ENCODE results near the gene POU2F1. TPM values are rescaled to one million over a fixed set of nuclear protein-coding genes. Genes with fewer than 3 reads are reported as not detected.
"Not testable (repeated sequence)": the region's sequence is repeated elsewhere in the genome, so short reads cannot be mapped to it uniquely, and the experiment has no call there.

The POU2F1 gene
- total RNA-seq, 4 donors from 2014 or later: 3.8 to 7.3 (median 4.8) TPM

DNA sequence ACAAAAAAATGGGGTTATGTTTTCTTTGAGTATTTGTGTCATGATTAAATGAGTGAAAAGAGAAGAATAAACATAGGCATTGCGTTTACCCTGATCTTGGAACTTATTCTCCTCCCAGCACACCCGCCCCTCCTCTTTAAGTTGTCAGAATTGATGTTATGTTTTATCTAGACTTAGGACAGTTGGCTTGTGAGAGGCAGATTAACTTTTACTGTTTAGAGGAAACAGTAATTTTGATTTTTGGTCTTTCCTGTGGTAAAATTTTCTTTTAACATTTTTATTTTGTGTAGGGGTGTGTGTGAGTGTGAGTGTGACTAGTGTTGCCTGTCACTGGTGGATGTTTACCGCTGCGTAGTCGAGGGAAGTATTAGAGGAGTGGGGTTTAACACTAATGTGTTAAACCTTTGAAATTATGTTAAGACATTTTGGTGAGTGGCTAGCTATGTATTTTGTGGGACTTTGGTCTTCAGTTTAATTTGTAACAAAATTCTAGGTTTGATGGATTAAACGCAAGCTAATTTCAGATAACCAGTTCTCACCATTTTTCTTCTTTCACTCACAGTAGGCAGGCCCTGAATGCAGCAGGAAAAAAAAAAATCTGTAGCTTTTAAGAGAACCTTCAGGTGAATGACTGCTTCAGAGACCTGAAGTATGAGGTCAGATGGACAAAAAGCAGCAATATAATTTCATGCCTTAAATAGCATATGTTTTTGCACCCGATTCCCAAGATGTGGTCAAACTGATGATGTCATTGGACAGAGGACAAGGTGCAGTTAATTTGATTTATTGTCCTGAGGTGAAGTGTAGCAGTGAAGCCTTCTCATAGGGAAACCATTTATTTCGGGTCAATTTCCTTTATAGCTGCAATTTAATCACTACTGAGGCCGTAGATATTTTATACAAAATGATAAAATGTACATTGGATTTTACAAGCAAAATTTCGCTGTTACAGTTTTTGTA, 2.7 kb downstream of the POU2F1 start:
- peak overlapping the region in 1 of 4 donors; percentile 89 for H3K4me3 ChIP-seq
- no peak for DNase-seq
- in situ Hi-C loops (cut with MboI; ENCODE audit: low sequenced_read_pairs in 4 of 4) (no loop called here), intact Hi-C loops (cut with DNase I; ENCODE audit: low total_unique reads) (loop anchor here (2.0 to 5.0 kb wide), 2 partner anchors 347 to 714 kb away; partner anchors contain the start of genes DCAF6, MPC2 and TADA1)
- no peaks in the 10 kb centered on the region for H3K9me3 ChIP-seq
- no peaks in the 10 kb centered on the region for H3K27me3 ChIP-seq
- peak overlapping the region; percentile 93 to 99 (median 98) for H3K27ac ChIP-seq
- no peak for ATAC-seq
- H3K36me3 ChIP-seq: no peaks in the 10 kb centered on the region
- H3K4me1 ChIP-seq: peaks cover 59 to 64% of the 10 kb centered on the region in 2 donors
- TF ChIP-seq, protein P1, sequence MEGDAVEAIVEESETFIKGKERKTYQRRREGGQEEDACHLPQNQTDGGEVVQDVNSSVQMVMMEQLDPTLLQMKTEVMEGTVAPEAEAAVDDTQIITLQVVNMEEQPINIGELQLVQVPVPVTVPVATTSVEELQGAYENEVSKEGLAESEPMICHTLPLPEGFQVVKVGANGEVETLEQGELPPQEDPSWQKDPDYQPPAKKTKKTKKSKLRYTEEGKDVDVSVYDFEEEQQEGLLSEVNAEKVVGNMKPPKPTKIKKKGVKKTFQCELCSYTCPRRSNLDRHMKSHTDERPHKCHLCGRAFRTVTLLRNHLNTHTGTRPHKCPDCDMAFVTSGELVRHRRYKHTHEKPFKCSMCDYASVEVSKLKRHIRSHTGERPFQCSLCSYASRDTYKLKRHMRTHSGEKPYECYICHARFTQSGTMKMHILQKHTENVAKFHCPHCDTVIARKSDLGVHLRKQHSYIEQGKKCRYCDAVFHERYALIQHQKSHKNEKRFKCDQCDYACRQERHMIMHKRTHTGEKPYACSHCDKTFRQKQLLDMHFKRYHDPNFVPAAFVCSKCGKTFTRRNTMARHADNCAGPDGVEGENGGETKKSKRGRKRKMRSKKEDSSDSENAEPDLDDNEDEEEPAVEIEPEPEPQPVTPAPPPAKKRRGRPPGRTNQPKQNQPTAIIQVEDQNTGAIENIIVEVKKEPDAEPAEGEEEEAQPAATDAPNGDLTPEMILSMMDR (IDR thresholded peaks at IDR 0.05 in 4 of 5, conservative IDR thresholded peaks at IDR 0.05 in 1 of 5): no peak
- TF ChIP-seq POLR2A (IDR thresholded peaks at IDR 0.05): no peak

DNA sequence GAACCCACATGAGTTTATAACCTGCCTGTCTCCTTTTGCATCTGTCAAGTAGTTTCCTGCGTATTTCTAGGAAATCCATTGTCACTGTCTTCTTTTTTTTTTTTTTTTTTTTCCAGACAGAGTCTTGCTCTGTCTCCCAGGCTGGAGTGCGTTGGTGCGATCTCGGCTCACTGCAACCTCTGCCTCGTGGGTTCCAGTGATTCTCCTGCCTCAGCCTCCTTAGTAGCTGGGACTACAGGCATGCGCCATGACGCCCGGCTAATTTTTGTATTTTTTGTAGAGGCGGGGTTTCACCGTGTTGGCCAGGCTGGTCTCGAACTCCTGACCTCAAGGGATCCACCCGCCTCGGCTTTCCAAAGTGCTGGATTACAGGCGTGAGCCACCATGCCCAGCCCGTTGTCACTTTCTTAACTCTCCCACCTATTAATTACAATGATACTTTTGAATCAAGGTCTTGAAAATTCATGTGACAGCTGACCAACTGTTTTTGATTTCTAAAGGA, 4.1 kb downstream of the POU2F1 start:
- DNase-seq, H3K36me3 ChIP-seq, H3K9me3 ChIP-seq, H3K4me3 ChIP-seq, H3K27me3 ChIP-seq, ATAC-seq: not testable (repeated sequence)
- Histone ChIP-seq H3K27ac (peak overlapping the region in 2 of 4 donors; percentile 45 to 49), H3K4me1 (peaks cover 51 to 63% of the 10 kb centered on the region in 2 donors)
- in situ Hi-C loops (cut with MboI; ENCODE audit: low sequenced_read_pairs in 4 of 4) (loop anchor here in 1 of 4 donors (25.0 kb wide), 1 partner anchor 488 kb away; the partner anchor contains the start of gene MPZL1), intact Hi-C loops (cut with DNase I; ENCODE audit: low total_unique reads) (loop anchor here (5.0 kb wide), 1 partner anchor 713 kb away; the partner anchor contains the start of genes DCAF6 and MPC2)

DNA sequence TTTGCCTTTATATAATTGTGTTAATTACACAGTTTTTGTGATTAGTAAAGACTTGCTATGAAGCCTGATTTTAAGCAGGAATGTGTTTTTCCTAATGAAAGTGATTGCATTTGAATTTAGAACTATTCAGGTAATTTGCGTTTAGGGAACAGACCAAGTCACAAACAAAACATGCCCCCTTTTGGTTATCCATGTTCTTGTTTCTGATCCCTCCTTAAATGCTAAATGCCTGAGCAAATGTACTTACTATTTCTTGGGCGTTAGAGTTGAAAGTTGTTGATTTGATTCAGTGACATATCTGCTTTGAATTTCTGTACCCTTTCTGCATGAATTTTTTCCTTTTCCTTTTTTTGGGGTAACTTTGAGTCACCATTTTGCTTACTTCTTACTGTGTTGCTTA, 5.2 kb downstream of the POU2F1 start:
- H3K36me3 ChIP-seq: no peaks in the 10 kb centered on the region
- peak overlapping the region in 2 of 4 donors; percentile 45 to 49 for H3K27ac ChIP-seq
- intact Hi-C loops (cut with DNase I; ENCODE audit: low total_unique reads): no loop called here
- no peaks in the 10 kb centered on the region for H3K9me3 ChIP-seq
- H3K27me3 ChIP-seq: no peaks in the 10 kb centered on the region
- peaks cover 49 to 74% of the 10 kb centered on the region in 2 donors for H3K4me1 ChIP-seq
- H3K4me3 ChIP-seq: no peak overlapping the region
- TF ChIP-seq POLR2A (IDR thresholded peaks at IDR 0.05): no peak
- TF ChIP-seq, protein P1 (IDR thresholded peaks at IDR 0.05 in 4 of 5, conservative IDR thresholded peaks at IDR 0.05 in 1 of 5): no peak
- DNase-seq (no peak), ATAC-seq (no peak)
- in situ Hi-C loops (cut with MboI; ENCODE audit: low sequenced_read_pairs in 4 of 4): loop anchor here in 1 of 4 donors (25.0 kb wide), 1 partner anchor 486 kb away; the partner anchor contains the start of gene MPZL1

DNA sequence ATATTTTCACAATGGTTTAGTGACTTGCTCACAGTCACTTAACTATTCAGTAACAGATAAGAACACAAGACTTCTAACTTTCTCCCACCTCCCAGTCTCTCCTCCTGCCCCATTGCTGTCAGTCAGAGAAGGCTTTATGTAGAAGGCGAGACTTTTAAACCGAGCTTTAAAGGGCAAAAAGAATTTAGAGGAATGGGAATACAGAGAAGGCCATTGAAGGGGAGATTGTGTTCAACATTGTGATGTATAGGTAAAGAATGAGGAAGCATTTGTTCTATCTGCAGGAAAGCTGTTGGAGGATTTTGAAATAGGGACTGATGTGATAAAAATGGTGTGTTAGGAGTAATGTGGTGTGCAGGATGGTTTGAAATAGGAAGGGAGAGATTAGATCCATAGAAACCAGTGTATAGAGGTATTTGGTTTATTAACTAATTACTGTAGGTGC, 7.3 kb downstream of the POU2F1 start:
- no peak overlapping the region for H3K27ac ChIP-seq
- no peak overlapping the region for H3K4me3 ChIP-seq
- ATAC-seq: no peak
- no peaks in the 10 kb centered on the region for H3K9me3 ChIP-seq
- no peak for TF ChIP-seq POLR2A (IDR thresholded peaks at IDR 0.05)
- TF ChIP-seq, protein P1 (IDR thresholded peaks at IDR 0.05 in 4 of 5, conservative IDR thresholded peaks at IDR 0.05 in 1 of 5): no peak
- peaks cover 43 to 69% of the 10 kb centered on the region in 2 donors for H3K4me1 ChIP-seq
- no peaks in the 10 kb centered on the region for H3K36me3 ChIP-seq
- intact Hi-C loops (cut with DNase I; ENCODE audit: low total_unique reads): no loop called here
- no peaks in the 10 kb centered on the region for H3K27me3 ChIP-seq
- no peak for DNase-seq
- in situ Hi-C loops (cut with MboI; ENCODE audit: low sequenced_read_pairs in 4 of 4): loop anchor here in 1 of 4 donors (25.0 kb wide), 1 partner anchor 484 kb away; the partner anchor contains the start of gene MPZL1
